Measurements from ENCODE around the gene AGPAT2.

Gene AGPAT2

GRCh38 chr9:136723989-136724388 is 36.7 kb upstream of the AGPAT2 start:
- TF ChIP-seq POLR2AphosphoS5 (IDR thresholded peaks at IDR 0.05; ENCODE audit: low read depth, low read length) (peak; percentile 52), TAF1 (IDR thresholded peaks at IDR 0.05; ENCODE audit: borderline replicate concordance, insufficient read depth, low read length) (no peak)

- no peak for TF ChIP-seq TAF1 (IDR thresholded peaks at IDR 0.05; ENCODE audit: borderline replicate concordance, insufficient read depth, low read length)
- peak; percentile 9; the same call in 1 of the 2 replicates for TF ChIP-seq SIN3A (IDR thresholded peaks at IDR 0.05; ENCODE audit: borderline replicate concordance, insufficient read depth, low read length)
- peak; percentile 64; the same call in 1 of the 2 replicates for TF ChIP-seq POLR2AphosphoS5 (IDR thresholded peaks at IDR 0.05; ENCODE audit: low read depth, low read length)
- no peak for TF ChIP-seq FOXP2 (optimal IDR thresholded peaks at IDR 0.05; ENCODE audit: borderline replicate concordance, extremely low read depth, extremely low read length, insufficient read depth)
- TF ChIP-seq REST (IDR thresholded peaks at IDR 0.05; ENCODE audit: insufficient read depth in 1 of 2, low read depth in 2 of 2, low read length in 2 of 2): no peak
These were observed 36.2 kb upstream of the AGPAT2 start for GRCh38 chr9:136723362-136723976.

GRCh38 chr9:136722969-136723356 is 35.7 kb upstream of the AGPAT2 start:
- TF ChIP-seq TAF1 (IDR thresholded peaks at IDR 0.05; ENCODE audit: borderline replicate concordance, insufficient read depth, low read length) (no peak), POLR2AphosphoS5 (IDR thresholded peaks at IDR 0.05; ENCODE audit: low read depth, low read length) (no peak)

- peak; percentile 27 for TF ChIP-seq POLR2AphosphoS5 (IDR thresholded peaks at IDR 0.05; ENCODE audit: low read depth, low read length)
- TF ChIP-seq REST (IDR thresholded peaks at IDR 0.05; ENCODE audit: insufficient read depth in 1 of 2, low read depth in 2 of 2, low read length in 2 of 2): no peak
- TF ChIP-seq SIN3A (IDR thresholded peaks at IDR 0.05; ENCODE audit: borderline replicate concordance, insufficient read depth, low read length): no peak
These were observed 35.1 kb upstream of the AGPAT2 start for GRCh38 chr9:136722093-136722968.

GRCh38 chr9:136721339-136722092 is 34.3 kb upstream of the AGPAT2 start:
- TF ChIP-seq REST (IDR thresholded peaks at IDR 0.05; ENCODE audit: insufficient read depth in 1 of 2, low read depth in 2 of 2, low read length in 2 of 2): no peak
- TF ChIP-seq POLR2AphosphoS5 (IDR thresholded peaks at IDR 0.05; ENCODE audit: low read depth, low read length): peak; percentile 51; the same call in 1 of the 2 replicates
- no peak for TF ChIP-seq TAF1 (IDR thresholded peaks at IDR 0.05; ENCODE audit: borderline replicate concordance, insufficient read depth, low read length)
- TF ChIP-seq FOXP2 (optimal IDR thresholded peaks at IDR 0.05; ENCODE audit: borderline replicate concordance, extremely low read depth, extremely low read length, insufficient read depth): no peak

GRCh38 chr9:136720898-136721338 is 33.7 kb upstream of the AGPAT2 start:
- TF ChIP-seq POLR2AphosphoS5 (IDR thresholded peaks at IDR 0.05; ENCODE audit: low read depth, low read length): no peak
- TF ChIP-seq REST (IDR thresholded peaks at IDR 0.05; ENCODE audit: insufficient read depth in 1 of 2, low read depth in 2 of 2, low read length in 2 of 2): no peak
- no peak for TF ChIP-seq TAF1 (IDR thresholded peaks at IDR 0.05; ENCODE audit: borderline replicate concordance, insufficient read depth, low read length)
- TF ChIP-seq SIN3A (IDR thresholded peaks at IDR 0.05; ENCODE audit: borderline replicate concordance, insufficient read depth, low read length): no peak
- no peak for TF ChIP-seq FOXP2 (optimal IDR thresholded peaks at IDR 0.05; ENCODE audit: borderline replicate concordance, extremely low read depth, extremely low read length, insufficient read depth)

Data from PFSK-1 (cell line).